ENCODE data around the gene MAML2.

MAML2 gene

GRCh38 chr11:96167787-96168186, 175.2 kb downstream of the MAML2 start:
- ChIA-PET POLR2A (no interaction called here), CTCF (no interaction called here)
- Histone ChIP-seq H3K27me3 (replicated peaks in 2 of 5; ENCODE audit: control insufficient read depth in 4 of 5, insufficient read depth in 5 of 5, low read length in 4 of 5) (no peaks in the 10 kb centered on the region), H3K27ac (ENCODE audit: insufficient read depth in 1 of 2, low read depth in 1 of 2, low read length in 2 of 2, poor library complexity in 1 of 2, severe bottlenecking in 2 of 2) (no peak overlapping the region), H3K4me1 (ENCODE audit: control extremely low read depth in 1 of 4, control insufficient read depth in 4 of 4, insufficient read depth in 4 of 4, low read length in 3 of 4) (no peaks in the 10 kb centered on the region), H3K4me3 (ENCODE audit: control insufficient read depth in 1 of 7, extremely low read depth in 1 of 7, insufficient read depth in 4 of 7, low read depth in 2 of 7, low read length in 6 of 7) (no peak overlapping the region), H3K9me3 (ENCODE audit: control extremely low read depth in 1 of 5, control insufficient read depth in 4 of 5, insufficient read depth in 2 of 5, low read depth in 1 of 5, low read length in 4 of 5) (no peaks in the 10 kb centered on the region), H3K36me3 (ENCODE audit: control insufficient read depth in 4 of 4, insufficient read depth in 4 of 4, low read length in 3 of 4) (no peaks in the 10 kb centered on the region)
- DNase-seq: no peak
- WGBS (ENCODE audit: insufficient coverage): 100% methylated on average over 1 of the region's 3 CpGs

- Histone ChIP-seq H3K27ac (ENCODE audit: insufficient read depth in 1 of 2, low read depth in 1 of 2, low read length in 2 of 2, poor library complexity in 1 of 2, severe bottlenecking in 2 of 2) (no peak overlapping the region), H3K27me3 (replicated peaks in 2 of 5; ENCODE audit: control insufficient read depth in 4 of 5, insufficient read depth in 5 of 5, low read length in 4 of 5) (no peaks in the 10 kb centered on the region), H3K36me3 (ENCODE audit: control insufficient read depth in 4 of 4, insufficient read depth in 4 of 4, low read length in 3 of 4) (no peaks in the 10 kb centered on the region), H3K4me1 (ENCODE audit: control extremely low read depth in 1 of 4, control insufficient read depth in 4 of 4, insufficient read depth in 4 of 4, low read length in 3 of 4) (no peaks in the 10 kb centered on the region), H3K4me3 (ENCODE audit: control insufficient read depth in 1 of 7, extremely low read depth in 1 of 7, insufficient read depth in 4 of 7, low read depth in 2 of 7, low read length in 6 of 7) (no peak overlapping the region), H3K9me3 (ENCODE audit: control extremely low read depth in 1 of 5, control insufficient read depth in 4 of 5, insufficient read depth in 2 of 5, low read depth in 1 of 5, low read length in 4 of 5) (peaks cover 0 to 2% (median 0%) of the 10 kb centered on the region in 5 experiments)
- DNase-seq: no peak
- POLR2A ChIA-PET: no interaction called here
- CTCF ChIA-PET: interaction anchor here (1.3 kb wide), 1 partner anchor 40 kb away, joined by 3 read pairs; no protein-coding TSS in a partner anchor
- WGBS (ENCODE audit: insufficient coverage): 100% methylated on average over 3 of the region's 4 CpGs
Measured at GRCh38 chr11:96167203-96167758, 175.7 kb downstream of the MAML2 start.

GRCh38 chr11:96162816-96163499, 180.0 kb downstream of the MAML2 start:
- Histone ChIP-seq H3K9me3 (ENCODE audit: control extremely low read depth in 1 of 5, control insufficient read depth in 4 of 5, insufficient read depth in 2 of 5, low read depth in 1 of 5, low read length in 4 of 5) (peaks cover 0 to 2% (median 0%) of the 10 kb centered on the region in 5 experiments), H3K27me3 (replicated peaks in 2 of 5; ENCODE audit: control insufficient read depth in 4 of 5, insufficient read depth in 5 of 5, low read length in 4 of 5) (no peaks in the 10 kb centered on the region), H3K4me3 (ENCODE audit: control insufficient read depth in 1 of 7, extremely low read depth in 1 of 7, insufficient read depth in 4 of 7, low read depth in 2 of 7, low read length in 6 of 7) (no peak overlapping the region), H3K36me3 (ENCODE audit: control insufficient read depth in 4 of 4, insufficient read depth in 4 of 4, low read length in 3 of 4) (no peaks in the 10 kb centered on the region), H3K27ac (ENCODE audit: insufficient read depth in 1 of 2, low read depth in 1 of 2, low read length in 2 of 2, poor library complexity in 1 of 2, severe bottlenecking in 2 of 2) (no peak overlapping the region), H3K4me1 (ENCODE audit: control extremely low read depth in 1 of 4, control insufficient read depth in 4 of 4, insufficient read depth in 4 of 4, low read length in 3 of 4) (peaks cover 0 to 4% (median 3%) of the 10 kb centered on the region in 4 experiments)
- DNase-seq: no peak
- 98% methylated on average over 6 of the region's 6 CpGs for WGBS (ENCODE audit: insufficient coverage)
- POLR2A ChIA-PET: no interaction called here
- CTCF ChIA-PET: interaction anchor here (1.1 to 1.7 kb wide), 3 partner anchors 10 to 180 kb away, joined by 3 to 5 read pairs (median 4); partner anchors contain the start of gene MAML2

GRCh38 chr11:96161307-96162089, 181.5 kb downstream of the MAML2 start:
- POLR2A ChIA-PET: no interaction called here
- Histone ChIP-seq H3K36me3 (ENCODE audit: control insufficient read depth in 4 of 4, insufficient read depth in 4 of 4, low read length in 3 of 4) (no peaks in the 10 kb centered on the region), H3K27ac (ENCODE audit: insufficient read depth in 1 of 2, low read depth in 1 of 2, low read length in 2 of 2, poor library complexity in 1 of 2, severe bottlenecking in 2 of 2) (no peak overlapping the region), H3K27me3 (replicated peaks in 2 of 5; ENCODE audit: control insufficient read depth in 4 of 5, insufficient read depth in 5 of 5, low read length in 4 of 5) (no peaks in the 10 kb centered on the region), H3K4me3 (ENCODE audit: control insufficient read depth in 1 of 7, extremely low read depth in 1 of 7, insufficient read depth in 4 of 7, low read depth in 2 of 7, low read length in 6 of 7) (no peak overlapping the region), H3K9me3 (ENCODE audit: control extremely low read depth in 1 of 5, control insufficient read depth in 4 of 5, insufficient read depth in 2 of 5, low read depth in 1 of 5, low read length in 4 of 5) (peaks cover 0 to 2% (median 0%) of the 10 kb centered on the region in 5 experiments), H3K4me1 (ENCODE audit: control extremely low read depth in 1 of 4, control insufficient read depth in 4 of 4, insufficient read depth in 4 of 4, low read length in 3 of 4) (peaks cover 6 to 18% (median 14%) of the 10 kb centered on the region in 4 experiments)
- DNase-seq: no peak
- 98% methylated on average over 7 of the region's 10 CpGs for WGBS (ENCODE audit: insufficient coverage)
- CTCF ChIA-PET: interaction anchor here (1.1 kb wide), 1 partner anchor 106 kb away, joined by 3 read pairs; no protein-coding TSS in a partner anchor

DNA sequence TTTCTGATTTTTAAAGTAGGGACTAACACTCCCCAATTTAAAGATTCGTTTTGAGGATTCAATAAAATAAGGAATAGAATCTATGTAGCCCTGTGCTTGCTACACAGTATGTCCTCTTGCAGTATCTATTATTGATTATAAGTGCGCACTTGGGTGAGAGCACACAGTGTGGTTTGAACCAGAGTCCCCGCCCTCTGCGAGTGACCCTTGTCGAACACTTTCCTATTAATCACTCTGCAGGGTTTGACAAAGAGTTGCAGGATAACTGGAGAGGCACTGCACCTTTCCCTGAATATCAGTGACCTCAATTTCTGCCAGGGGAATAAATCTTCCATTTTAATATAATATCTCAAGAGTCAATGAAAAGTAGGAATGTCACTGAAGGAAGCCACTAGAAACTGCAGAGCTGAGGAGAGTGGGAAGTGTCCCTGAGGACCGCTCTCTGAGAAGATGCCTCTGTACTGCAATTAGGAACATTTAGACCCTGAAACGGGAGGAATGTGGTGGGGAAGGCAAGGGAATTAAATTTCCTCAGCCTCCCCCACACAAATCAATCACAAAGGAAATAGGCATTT, 182.2 kb downstream of the MAML2 start:
- Histone ChIP-seq H3K4me1 (ENCODE audit: control extremely low read depth in 1 of 4, control insufficient read depth in 4 of 4, insufficient read depth in 4 of 4, low read length in 3 of 4) (peaks cover 12 to 25% (median 21%) of the 10 kb centered on the region in 4 experiments), H3K27me3 (replicated peaks in 2 of 5; ENCODE audit: control insufficient read depth in 4 of 5, insufficient read depth in 5 of 5, low read length in 4 of 5) (no peaks in the 10 kb centered on the region), H3K4me3 (ENCODE audit: control insufficient read depth in 1 of 7, extremely low read depth in 1 of 7, insufficient read depth in 4 of 7, low read depth in 2 of 7, low read length in 6 of 7) (no peak overlapping the region), H3K27ac (ENCODE audit: insufficient read depth in 1 of 2, low read depth in 1 of 2, low read length in 2 of 2, poor library complexity in 1 of 2, severe bottlenecking in 2 of 2) (no peak overlapping the region), H3K9me3 (ENCODE audit: control extremely low read depth in 1 of 5, control insufficient read depth in 4 of 5, insufficient read depth in 2 of 5, low read depth in 1 of 5, low read length in 4 of 5) (peaks cover 0 to 2% (median 0%) of the 10 kb centered on the region in 5 experiments), H3K36me3 (ENCODE audit: control insufficient read depth in 4 of 4, insufficient read depth in 4 of 4, low read length in 3 of 4) (no peaks in the 10 kb centered on the region)
- WGBS (ENCODE audit: insufficient coverage): 89% methylated on average over 4 of the region's 7 CpGs
- no peak for DNase-seq
- CTCF ChIA-PET: no interaction called here
- POLR2A ChIA-PET: no interaction called here

- ChIA-PET CTCF (no interaction called here), POLR2A (interaction anchor here (0.6 kb wide), 1 partner anchor 99 kb away, joined by 4 read pairs; no protein-coding TSS in a partner anchor)
- no peak overlapping the region for H3K27ac ChIP-seq (ENCODE audit: insufficient read depth in 1 of 2, low read depth in 1 of 2, low read length in 2 of 2, poor library complexity in 1 of 2, severe bottlenecking in 2 of 2)
- peaks cover 13 to 33% (median 25%) of the 10 kb centered on the region in 4 experiments for H3K4me1 ChIP-seq (ENCODE audit: control extremely low read depth in 1 of 4, control insufficient read depth in 4 of 4, insufficient read depth in 4 of 4, low read length in 3 of 4)
- H3K4me3 ChIP-seq (ENCODE audit: control insufficient read depth in 1 of 7, extremely low read depth in 1 of 7, insufficient read depth in 4 of 7, low read depth in 2 of 7, low read length in 6 of 7): no peak overlapping the region
- no peaks in the 10 kb centered on the region for H3K36me3 ChIP-seq (ENCODE audit: control insufficient read depth in 4 of 4, insufficient read depth in 4 of 4, low read length in 3 of 4)
- WGBS (ENCODE audit: insufficient coverage): 75% methylated on average over 4 of the region's 6 CpGs
- H3K27me3 ChIP-seq (replicated peaks in 2 of 5; ENCODE audit: control insufficient read depth in 4 of 5, insufficient read depth in 5 of 5, low read length in 4 of 5): no peaks in the 10 kb centered on the region
- H3K9me3 ChIP-seq (ENCODE audit: control extremely low read depth in 1 of 5, control insufficient read depth in 4 of 5, insufficient read depth in 2 of 5, low read depth in 1 of 5, low read length in 4 of 5): peaks cover 0 to 2% (median 0%) of the 10 kb centered on the region in 5 experiments
- DNase-seq: no peak
Measured at GRCh38 chr11:96159968-96160367, 183.0 kb downstream of the MAML2 start.
